Type B pancreatic cell (in vitro differentiated cells): ENCODE measurements around the gene EFHD1. TPM values are rescaled to one million over a fixed set of nuclear protein-coding genes. Genes with fewer than 3 reads are reported as not detected.

Experiments
- DNase-seq: peaks from one replicate; pipeline ENCODE4 v3.0.0; 2021; ENCODE audit warnings: mixed read lengths; ENCODE audit not compliant: unreplicated experiment; ENCODE audit errors: extremely low spot score
- H3K27ac Mint-ChIP-seq: 2 replicates; pipeline ENCODE4 v1.8.0; 2021; ENCODE audit warnings: mild to moderate bottlenecking, mixed read lengths
- H3K27me3 Mint-ChIP-seq: 2 replicates; pipeline ENCODE4 v1.8.0; 2021; ENCODE audit warnings: mixed read lengths
- H3K36me3 Mint-ChIP-seq: 2 replicates; pipeline ENCODE4 v1.8.0; 2021; ENCODE audit warnings: mixed read lengths
- H3K4me1 Mint-ChIP-seq: one replicate; pipeline ENCODE4 v1.8.0; 2021; ENCODE audit warnings: mixed read lengths; ENCODE audit not compliant: unreplicated experiment
- H3K4me3 Mint-ChIP-seq: 2 replicates; pipeline ENCODE4 v1.8.0; 2021; ENCODE audit warnings: mild to moderate bottlenecking, mixed read lengths
- H3K9me3 Mint-ChIP-seq: 2 replicates; pipeline ENCODE4 v1.8.0; 2021; ENCODE audit warnings: mixed read lengths
- total RNA-seq: library from RNA; stranded (reverse); gene quantifications from 2 replicates; pipeline ENCODE4 v1.2.1, GENCODE V29; 2021; ENCODE audit warnings: low replicate concordance
- TF ChIP-seq, protein P1 (sequence below): fragments of 200-600 bp; sonication (generic); conservative IDR thresholded peaks from 2 replicates; pipeline ENCODE4 v1.5.0; 2021; ENCODE audit warnings: antibody characterized with exemption, mild to moderate bottlenecking

The EFHD1 gene
- total RNA-seq, 1 donor from 2014 or later = 6.0 TPM

DNA sequence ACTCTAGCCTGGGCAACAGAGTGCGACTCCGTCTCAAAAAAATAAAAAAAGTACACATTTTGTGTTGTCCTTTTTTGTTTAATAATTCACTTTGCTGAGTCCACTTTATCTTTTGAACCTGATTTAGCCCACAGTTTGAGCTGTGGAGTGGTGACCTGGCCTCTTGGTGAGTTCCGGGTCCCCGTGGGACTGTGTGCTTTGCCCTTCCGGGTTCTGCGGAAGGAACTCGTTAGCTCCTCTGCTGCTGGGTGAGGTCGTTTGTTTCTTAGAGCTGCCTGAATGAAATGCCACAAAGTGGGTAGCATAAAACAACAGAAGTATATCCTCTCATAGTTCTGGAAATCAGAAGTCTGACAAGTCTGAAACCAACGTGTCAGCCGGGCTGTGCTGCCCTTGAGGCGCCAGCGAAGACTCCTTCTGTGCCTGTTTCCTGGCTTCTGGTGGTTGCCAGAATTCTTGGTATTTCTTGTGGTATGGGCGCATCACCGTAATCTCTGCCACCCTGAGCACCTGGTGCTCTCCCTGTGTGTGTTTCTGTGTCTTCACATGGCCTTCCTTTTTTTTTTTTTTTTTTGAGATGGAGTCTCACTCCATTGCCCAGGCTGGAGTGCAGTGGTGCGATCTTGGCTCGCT, 3.5 kb downstream of the EFHD1 start:
- no peaks in the 10 kb centered on the region for H3K36me3 Mint-ChIP-seq
- DNase-seq = no peak
- TF ChIP-seq, protein P1, sequence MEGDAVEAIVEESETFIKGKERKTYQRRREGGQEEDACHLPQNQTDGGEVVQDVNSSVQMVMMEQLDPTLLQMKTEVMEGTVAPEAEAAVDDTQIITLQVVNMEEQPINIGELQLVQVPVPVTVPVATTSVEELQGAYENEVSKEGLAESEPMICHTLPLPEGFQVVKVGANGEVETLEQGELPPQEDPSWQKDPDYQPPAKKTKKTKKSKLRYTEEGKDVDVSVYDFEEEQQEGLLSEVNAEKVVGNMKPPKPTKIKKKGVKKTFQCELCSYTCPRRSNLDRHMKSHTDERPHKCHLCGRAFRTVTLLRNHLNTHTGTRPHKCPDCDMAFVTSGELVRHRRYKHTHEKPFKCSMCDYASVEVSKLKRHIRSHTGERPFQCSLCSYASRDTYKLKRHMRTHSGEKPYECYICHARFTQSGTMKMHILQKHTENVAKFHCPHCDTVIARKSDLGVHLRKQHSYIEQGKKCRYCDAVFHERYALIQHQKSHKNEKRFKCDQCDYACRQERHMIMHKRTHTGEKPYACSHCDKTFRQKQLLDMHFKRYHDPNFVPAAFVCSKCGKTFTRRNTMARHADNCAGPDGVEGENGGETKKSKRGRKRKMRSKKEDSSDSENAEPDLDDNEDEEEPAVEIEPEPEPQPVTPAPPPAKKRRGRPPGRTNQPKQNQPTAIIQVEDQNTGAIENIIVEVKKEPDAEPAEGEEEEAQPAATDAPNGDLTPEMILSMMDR = no peak
- H3K9me3 Mint-ChIP-seq = no peaks in the 10 kb centered on the region
- H3K4me3 Mint-ChIP-seq = no peak overlapping the region
- no peak overlapping the region for H3K27ac Mint-ChIP-seq
- H3K4me1 Mint-ChIP-seq = peaks cover 5% of the 10 kb centered on the region
- peaks cover 53% of the 10 kb centered on the region for H3K27me3 Mint-ChIP-seq

DNA sequence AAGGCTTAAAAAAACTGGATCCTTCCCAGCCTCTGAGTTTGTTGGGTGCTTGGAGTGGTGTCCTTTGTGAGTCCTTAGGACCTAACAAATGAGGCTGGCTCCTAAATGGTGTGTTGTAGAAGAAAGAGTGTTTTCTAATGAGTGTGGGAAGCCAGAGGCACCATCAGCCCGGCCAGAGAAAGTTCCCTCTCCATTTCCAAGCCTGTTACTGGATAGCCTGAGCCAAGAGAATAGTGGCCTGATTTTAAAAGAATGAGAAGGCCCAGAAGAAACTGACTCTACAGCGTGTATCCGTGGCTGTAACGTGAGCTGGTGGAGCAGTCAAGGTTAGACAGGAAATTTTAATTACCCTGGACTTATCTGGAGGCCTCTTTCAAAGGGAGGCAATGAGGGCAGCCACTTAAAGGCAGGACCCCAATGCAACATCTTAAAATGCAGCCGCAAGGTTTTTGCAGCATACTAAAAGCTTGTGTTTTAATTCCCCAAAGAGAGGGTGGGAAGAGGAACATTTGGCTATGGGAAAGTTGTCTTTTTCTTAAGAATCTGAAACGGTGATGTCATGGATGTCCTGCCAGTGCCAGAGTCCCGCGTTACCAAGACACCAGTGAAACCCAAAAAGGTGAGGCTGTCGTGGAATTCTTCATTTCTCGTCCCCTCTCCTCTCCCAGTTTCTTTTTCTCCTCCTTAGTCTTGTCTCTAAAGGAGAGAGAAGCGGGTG, 4.6 kb downstream of the EFHD1 start:
- no peak overlapping the region for H3K27ac Mint-ChIP-seq
- DNase-seq = no peak
- TF ChIP-seq, protein P1 = no peak
- H3K36me3 Mint-ChIP-seq = no peaks in the 10 kb centered on the region
- peaks cover 42% of the 10 kb centered on the region for H3K27me3 Mint-ChIP-seq
- no peaks in the 10 kb centered on the region for H3K9me3 Mint-ChIP-seq
- H3K4me3 Mint-ChIP-seq = no peak overlapping the region
- peaks cover 8% of the 10 kb centered on the region for H3K4me1 Mint-ChIP-seq

DNA sequence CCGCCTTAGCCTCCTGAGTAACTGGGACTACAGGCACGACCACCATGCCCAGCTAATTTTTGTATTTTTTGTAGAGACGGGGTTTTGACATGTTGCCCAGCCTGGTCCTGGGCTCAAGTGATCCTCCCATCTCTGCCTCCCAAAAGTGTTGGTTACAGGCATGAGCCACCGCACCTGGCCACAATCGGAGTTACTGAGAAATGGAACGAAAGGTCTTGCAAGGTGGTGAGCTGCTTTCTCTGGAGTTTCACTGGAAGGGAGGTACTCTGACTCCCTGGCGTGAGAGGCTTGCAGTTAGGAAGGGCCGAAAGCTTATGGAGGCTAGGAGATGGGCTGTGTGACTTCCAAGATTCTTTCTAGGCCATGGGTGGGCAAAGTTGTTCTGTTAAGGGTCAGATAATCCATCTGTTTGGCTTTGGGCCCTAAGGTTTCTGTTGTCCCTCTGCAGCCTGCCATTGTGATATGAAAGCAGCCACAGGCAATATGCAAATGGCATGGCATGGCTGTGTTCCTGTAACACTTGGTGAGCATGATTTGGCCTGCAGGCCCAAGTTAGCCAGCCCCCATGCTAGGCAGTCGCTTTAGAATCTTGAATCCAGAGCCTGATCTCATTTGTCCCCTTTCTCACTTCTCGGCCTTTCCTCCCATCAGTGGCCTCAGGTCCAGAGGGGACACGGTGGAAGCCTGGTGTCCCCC, 7.9 kb downstream of the EFHD1 start:
- Mint-ChIP-seq H3K9me3 (no peaks in the 10 kb centered on the region), H3K27ac (no peak overlapping the region), H3K4me1 (peaks cover 4% of the 10 kb centered on the region), H3K4me3 (no peak overlapping the region), H3K27me3 (peaks cover 23% of the 10 kb centered on the region), H3K36me3 (no peaks in the 10 kb centered on the region)
- TF ChIP-seq, protein P1 = no peak
- DNase-seq = no peak

DNA sequence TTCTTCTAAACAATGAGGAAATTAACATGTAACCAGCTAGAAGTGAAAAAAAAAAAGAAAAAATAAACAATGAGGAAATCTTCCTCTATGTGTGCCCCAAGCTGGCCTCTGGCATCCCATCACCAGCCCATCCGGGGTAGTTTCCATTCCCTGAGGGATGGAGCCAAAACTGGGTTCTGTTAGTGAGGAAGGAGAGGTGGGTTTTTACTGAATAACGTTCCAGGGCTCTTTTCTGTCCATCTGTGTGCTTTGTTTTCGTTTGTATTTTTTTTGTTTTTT, 9.7 kb downstream of the EFHD1 start:
- no peak overlapping the region for H3K4me3 Mint-ChIP-seq
- peaks cover 4% of the 10 kb centered on the region for H3K4me1 Mint-ChIP-seq
- no peak overlapping the region for H3K27ac Mint-ChIP-seq
- H3K27me3 Mint-ChIP-seq = peaks cover 19% of the 10 kb centered on the region
- H3K9me3 Mint-ChIP-seq = no peaks in the 10 kb centered on the region
- no peaks in the 10 kb centered on the region for H3K36me3 Mint-ChIP-seq
- TF ChIP-seq, protein P1 = no peak
- no peak for DNase-seq

DNA sequence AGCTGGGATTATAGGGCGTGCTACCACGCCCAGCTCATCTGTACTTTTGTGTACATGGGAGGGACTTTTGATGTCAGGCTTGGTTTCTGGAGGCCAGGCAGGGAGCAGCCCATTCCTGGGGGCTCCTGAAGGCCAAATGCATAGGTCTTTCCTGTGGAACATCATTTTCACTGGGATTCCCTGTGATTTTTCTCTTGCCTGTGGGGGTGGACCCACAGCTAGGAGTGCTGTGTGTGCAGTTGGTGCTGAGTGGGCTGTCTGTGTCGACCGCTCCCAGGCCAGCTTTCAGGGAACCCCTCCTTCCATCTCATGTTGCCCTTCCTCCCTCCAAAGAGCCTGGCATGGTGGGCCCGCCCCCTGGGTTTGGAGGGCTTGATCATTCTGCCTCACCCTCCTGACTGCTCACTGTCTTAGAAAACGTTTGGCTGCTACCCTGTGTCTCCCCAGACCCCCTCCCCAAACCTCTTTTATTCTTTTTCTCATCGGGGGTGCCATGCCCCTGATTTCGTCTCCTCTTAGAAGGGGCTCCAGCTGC, 10.5 kb downstream of the EFHD1 start:
- Mint-ChIP-seq H3K27me3 (peaks cover 13% of the 10 kb centered on the region), H3K9me3 (no peaks in the 10 kb centered on the region), H3K27ac (no peak overlapping the region), H3K4me1 (peaks cover 4% of the 10 kb centered on the region), H3K4me3 (no peak overlapping the region), H3K36me3 (no peaks in the 10 kb centered on the region)
- TF ChIP-seq, protein P1 = no peak
- DNase-seq = no peak
